GM12878 (cell line): Measurements from ENCODE around the gene RAN. TPM values are rescaled to one million over a fixed set of nuclear protein-coding genes. Genes with fewer than 3 reads are reported as not detected.

Experiments used
- ATAC-seq: fragments of 200-7000 bp; cut with Tn5 transposase; 3 replicates; pipeline ENCODE4 v1.9.1; 2020; ENCODE audit warnings: mild to moderate bottlenecking, moderate library complexity
- BruUV-seq: library from RNA; stranded (reverse); fragments of 400-500 nt; replicated peaks from 2 replicates; lab custom pipeline; 2021; lab: Mats Ljungman, UMichigan
- CTCF ChIA-PET: fragments of 300-600 bp; sonication (Branson Sonifier 250); formaldehyde crosslinking; extraction: SDS; loops from one replicate; lab custom pipeline; 2021; ENCODE audit warnings: inconsistent platforms; lab: Yijun Ruan, JAX
- POLR2A ChIA-PET: fragments of 350-600 bp; formaldehyde crosslinking; extraction: SDS; loops from one replicate; lab custom pipeline; 2021; ENCODE audit warnings: inconsistent platforms; lab: Charles Lee
- RAD21 ChIA-PET: fragments of 300-600 bp; sonication (Branson Sonifier 250); formaldehyde crosslinking; loops from one replicate; lab custom pipeline; 2023; ENCODE audit warnings: antibody characterized with exemption; ENCODE audit not compliant: unreplicated experiment; lab: Charles Lee
- SMC1A ChIA-PET: fragments of 300-600 bp; sonication (Branson Sonifier 250); formaldehyde crosslinking; loops from one replicate; lab custom pipeline; 2023; ENCODE audit not compliant: unreplicated experiment, uncharacterized antibody; lab: Charles Lee
- DNase-seq: peaks from one replicate; pipeline ENCODE4 v3.0.0-alpha.2; 2011; ENCODE audit warnings: low read depth, low spot score
- FAIRE-seq: peaks from 3 replicates; lab custom pipeline; 2011; peaks lifted over from hg19 to GRCh38; lab: Jason Lieb, UNC
- H2AFZ ChIP-seq: 2 replicates; pipeline ENCODE4 v1.6.0; 2011; ENCODE audit warnings: low read depth, low read length, control low read depth; ENCODE audit not compliant: control insufficient read depth
- H3K27ac ChIP-seq: 2 replicates; pipeline ENCODE4 v1.5.1; 2011; ENCODE audit warnings: control low read depth; ENCODE audit not compliant: control insufficient read depth, insufficient read depth
- H3K27me3 ChIP-seq, 2 experiments: replicated peaks in 1 of 2; 2 replicates each; pipeline versions ENCODE4 v1.6.0 to v1.6.1; 2011; ENCODE audit warnings: low read length in 1 of 2; ENCODE audit not compliant: control insufficient read depth in 2 of 2, insufficient read depth in 2 of 2
- H3K36me3 ChIP-seq, 2 experiments: 2 replicates each; pipeline ENCODE4 v1.5.1; 2011; ENCODE audit warnings: low read length in 1 of 2; ENCODE audit not compliant: control insufficient read depth in 2 of 2, insufficient read depth in 2 of 2
- H3K4me1 ChIP-seq: 2 replicates; pipeline ENCODE4 v1.6.1; 2011; ENCODE audit warnings: mild to moderate bottlenecking, low read length, moderate library complexity, mixed read lengths; ENCODE audit not compliant: control insufficient read depth, insufficient read depth
- H3K4me2 ChIP-seq: 2 replicates; pipeline ENCODE4 v1.6.0; 2011; ENCODE audit warnings: control low read depth; ENCODE audit not compliant: control insufficient read depth, insufficient read depth
- H3K4me3 ChIP-seq: fragments of 200-600 bp; sonication (generic); 2 replicates; pipeline ENCODE4 v1.5.1; 2016
- H3K79me2 ChIP-seq: 2 replicates; pipeline ENCODE4 v1.6.0; 2011; ENCODE audit warnings: low read length; ENCODE audit not compliant: control insufficient read depth, insufficient read depth
- H3K9ac ChIP-seq: 2 replicates; pipeline ENCODE4 v1.8.0; 2011; ENCODE audit warnings: low read length, control low read depth, mixed read lengths; ENCODE audit not compliant: control insufficient read depth, insufficient read depth
- H3K9me3 ChIP-seq: replicated peaks from 3 replicates; pipeline ENCODE4 v1.5.1; 2011; ENCODE audit warnings: mild to moderate bottlenecking, low read length; ENCODE audit not compliant: control insufficient read depth, insufficient read depth
- H4K20me1 ChIP-seq: 2 replicates; pipeline ENCODE4 v1.6.0; 2011; ENCODE audit not compliant: control insufficient read depth, insufficient read depth
- CHD4 ChIP-seq: fragments of 200-600 bp; sonication (generic); IDR thresholded peaks from 2 replicates; pipeline ENCODE4 v1.6.1; 2016; ENCODE audit warnings: mild to moderate bottlenecking
- POLR2AphosphoS2 ChIP-seq: IDR thresholded peaks from 2 replicates; pipeline ENCODE4 v1.6.1; 2011; ENCODE audit warnings: low read depth, mild to moderate bottlenecking, low read length, improper control_type of control experiment, moderate library complexity
- ZNF592 ChIP-seq: fragments of 450-650 bp; IDR thresholded peaks from 2 replicates; pipeline ENCODE4 v1.6.1; 2017; ENCODE audit warnings: mild to moderate bottlenecking, moderate library complexity
- WGBS: methylation state at CpG from one replicate; pipeline ENCODE4 v1.1.6; 2016; ENCODE audit warnings: low lambda C conversion rate; ENCODE audit not compliant: insufficient replicate concordance, insufficient coverage; ENCODE audit errors: missing lambda C conversion rate; 5-methylcytosine and 5-hydroxymethylcytosine counted together
- in situ Hi-C: fragments of 300-500 bp; cut with MboI; formaldehyde crosslinking; loops from 9 replicates; pipeline ENCODE4 v1.14.3; 2018; ENCODE audit warnings: mixed read lengths
- intact Hi-C: fragments of 100-400 bp; cut with micrococcal nuclease; formaldehyde crosslinking; loops from one replicate; pipeline ENCODE4 v1.14.2; 2022; ENCODE audit not compliant: unreplicated experiment
- polyA plus RNA-seq, 11 experiments: library from polyadenylated mRNA; depleted of rRNA in 4 of 11; unstranded in 6 of 11; stranded (reverse) in 5 of 11; fragments of >200 nt; fragmentation: Nextera tagmentation in 4 of 11; fragmentation: Illumina TruSeq in 1 of 11; extraction: Ambion mirVana in 4 of 11; extraction: Trizol in 1 of 11; gene quantifications; 1 replicate in 1 of 11; 2 replicates in 10 of 11; pipeline versions ENCODE4 v1.2.1 to v1.2.3, GENCODE V29; 2011 to 2016; ENCODE audit warnings: inconsistent platforms in 2 of 11, missing spikeins in 2 of 11, low read depth in 1 of 11
- total RNA-seq, 4 experiments: library from RNA; depleted of rRNA in 3 of 4; stranded (reverse); fragments of >200 nt in 3 of 4; fragmentation: Illumina TruSeq in 1 of 4; extraction: Trizol in 1 of 4; gene quantifications; 2 replicates each; pipeline versions ENCODE4 v1.2.1 to v1.2.3, GENCODE V29; 2013 to 2021

The RAN gene
- total and polyA plus RNA-seq, 10 of the 15 experiments (the other 5 are each of a cell fraction or from before 2014, with no cell fraction given) = 1,598 to 3,769 (median 2,845) TPM

- no peak for TF ChIP-seq ZNF592
These were observed 4.4 kb downstream of the RAN start (continued) for GRCh38 chr12:130876297-130876696.

GRCh38 chr12:130876758-130877157, 4.9 kb downstream of the RAN start:
- 66% methylated on average over 3 of the region's 3 CpGs for WGBS

More at GRCh38 chr12:130876758-130877157, 4.9 kb downstream of the RAN start:
- intact Hi-C loops (no loop called here), in situ Hi-C loops (no loop called here)
- BruUV-seq = no TSS peak
- H2AFZ ChIP-seq = no peak overlapping the region
- H3K9me3 ChIP-seq = no peaks in the 10 kb centered on the region
- peaks cover 6 to 34% of the 10 kb centered on the region in 2 experiments for H3K36me3 ChIP-seq
- ChIA-PET POLR2A (interaction anchor here (0.6 to 0.7 kb wide), 3 partner anchors 15 to 227 kb away, joined by 3 to 4 read pairs (median 3); no protein-coding TSS in a partner anchor), RAD21 (interaction anchor here (0.9 kb wide), 1 partner anchor 103 kb away, joined by 3 read pairs; no protein-coding TSS in a partner anchor), SMC1A (interaction anchor here (1.0 to 1.6 kb wide), 3 partner anchors 77 to 227 kb away, joined by 3 to 4 read pairs (median 4); partner anchors contain the start of gene ADGRD1), CTCF (interaction anchor here (0.7 to 1.6 kb wide), 4 partner anchors 9 to 216 kb away, joined by 3 to 6 read pairs (median 3); no protein-coding TSS in a partner anchor)
- TF ChIP-seq POLR2AphosphoS2 (0 out of 2 replicates have a peak, but pooled peaks have one; percentile 25), CHD4 (no peak)
- no peak for DNase-seq
- FAIRE-seq = no peak
- no peaks in the 10 kb centered on the region for H3K27me3 ChIP-seq
- peak overlapping the region; percentile 11 for H3K4me2 ChIP-seq
- H3K4me1 ChIP-seq = peaks cover 36% of the 10 kb centered on the region
- no peak overlapping the region for H3K27ac ChIP-seq
- H3K9ac ChIP-seq = no peak overlapping the region
- no peak for ATAC-seq
- no peak overlapping the region for H3K4me3 ChIP-seq
- H3K79me2 ChIP-seq = peaks cover 48% of the 10 kb centered on the region
- peaks cover 3% of the 10 kb centered on the region; the same call in 1 of the 2 replicates for H4K20me1 ChIP-seq
